WERI-Rb-1 (cell line): ENCODE data around the gene PODN.

Experiments used
- DNase-seq: peaks from one replicate; pipeline ENCODE4 v3.0.0-alpha.2; 2020
- H3K27ac ChIP-seq: fragments of 250-450 bp; sonication (Bioruptor Pico); 2 replicates; pipeline ENCODE4 v1.5.1; 2020; ENCODE audit warnings: mild to moderate bottlenecking, moderate library complexity
- H3K27me3 ChIP-seq: fragments of 250-450 bp; sonication (Bioruptor Pico); 2 replicates; pipeline ENCODE4 v1.5.1; 2021; ENCODE audit warnings: mild to moderate bottlenecking, low read depth, moderate library complexity; ENCODE audit not compliant: insufficient read depth, severe bottlenecking
- H3K36me3 ChIP-seq: fragments of 250-450 bp; sonication (Bioruptor Pico); 2 replicates; pipeline ENCODE4 v1.5.1; 2020; ENCODE audit warnings: mild to moderate bottlenecking, moderate library complexity
- H3K4me3 ChIP-seq: 2 replicates; pipeline ENCODE4 v1.5.1; 2011; ENCODE audit warnings: low read depth, mild to moderate bottlenecking, control low read depth, low read length
- H3K9me3 ChIP-seq: fragments of 250-450 bp; sonication (Bioruptor Pico); 2 replicates; pipeline ENCODE4 v1.5.1; 2021; ENCODE audit warnings: mild to moderate bottlenecking, moderate library complexity; ENCODE audit not compliant: severe bottlenecking
- CTCF ChIP-seq: IDR thresholded peaks from 2 replicates; pipeline ENCODE4 v1.5.1; 2011; ENCODE audit warnings: low read depth, mild to moderate bottlenecking, control low read depth, inconsistent platforms, low read length

The PODN gene

GRCh38 chr1:53022179-53022578 lies 39.8 kb upstream of the PODN start:
- Histone ChIP-seq H3K27ac (no peak overlapping the region), H3K9me3 (no peaks in the 10 kb centered on the region), H3K36me3 (no peaks in the 10 kb centered on the region), H3K27me3 (no peaks in the 10 kb centered on the region), H3K4me3 (no peak overlapping the region)
- DNase-seq: no peak
- no peak for TF ChIP-seq CTCF

GRCh38 chr1:53023546-53023945 lies 38.5 kb upstream of the PODN start:
- H3K36me3 ChIP-seq: no peaks in the 10 kb centered on the region; the same call in 1 of the 2 replicates
- H3K27ac ChIP-seq: no peak overlapping the region
- no peak for TF ChIP-seq CTCF
- H3K27me3 ChIP-seq: no peaks in the 10 kb centered on the region
- H3K4me3 ChIP-seq: no peak overlapping the region
- no peaks in the 10 kb centered on the region for H3K9me3 ChIP-seq
- DNase-seq: no peak

- Histone ChIP-seq H3K36me3 (peaks cover 3% of the 10 kb centered on the region), H3K9me3 (no peaks in the 10 kb centered on the region), H3K4me3 (no peak overlapping the region), H3K27me3 (no peaks in the 10 kb centered on the region), H3K27ac (no peak overlapping the region)
- no peak for DNase-seq
- no peak for TF ChIP-seq CTCF
These were observed 37.9 kb upstream of the PODN start for GRCh38 chr1:53024117-53024516.

- DNase-seq: no peak
- H3K9me3 ChIP-seq: no peaks in the 10 kb centered on the region
- H3K36me3 ChIP-seq: peaks cover 3% of the 10 kb centered on the region
- TF ChIP-seq CTCF: no peak
- H3K27me3 ChIP-seq: no peaks in the 10 kb centered on the region
- H3K4me3 ChIP-seq: no peak overlapping the region
- H3K27ac ChIP-seq: no peak overlapping the region
These were observed 36.8 kb upstream of the PODN start for GRCh38 chr1:53025034-53025768.

GRCh38 chr1:53025769-53026112 lies 36.3 kb upstream of the PODN start:
- H3K27ac ChIP-seq: no peak overlapping the region
- DNase-seq: no peak
- no peak for TF ChIP-seq CTCF

GRCh38 chr1:53026254-53026653 lies 35.8 kb upstream of the PODN start:
- H3K27ac ChIP-seq: no peak overlapping the region
- H3K36me3 ChIP-seq: peaks cover 3% of the 10 kb centered on the region
- no peaks in the 10 kb centered on the region for H3K27me3 ChIP-seq
- no peaks in the 10 kb centered on the region for H3K9me3 ChIP-seq
- no peak for DNase-seq
- TF ChIP-seq CTCF: no peak
- H3K4me3 ChIP-seq: no peak overlapping the region

More at GRCh38 chr1:53025769-53026112, 36.3 kb upstream of the PODN start:
- Histone ChIP-seq H3K9me3 (no peaks in the 10 kb centered on the region), H3K36me3 (peaks cover 3% of the 10 kb centered on the region), H3K27me3 (no peaks in the 10 kb centered on the region), H3K4me3 (no peak overlapping the region)
